Adrenal gland (tissue), 12 donors: Measurements from ENCODE around the gene HEXIM2. TPM values are rescaled to one million over a fixed set of nuclear protein-coding genes. Genes with fewer than 3 reads are reported as not detected.
A peak's percentile ranks its signal among the peaks of the same experiment; 100 is the strongest.

Source experiments
- DNase-seq, 7 donors: peaks; one replicate each; pipeline ENCODE4 v3.0.0-alpha.2; 2019 to 2020
- H3K27ac ChIP-seq, 5 donors: fragments of 200-600 bp; sonication (generic) in 4 of 5; 1 replicate in 3 of 5; 2 replicates in 2 of 5; pipeline versions ENCODE4 v1.5.1 to v1.8.0; 2016 to 2020; ENCODE audit warnings: mild to moderate bottlenecking in 1 of 5
- H3K27me3 ChIP-seq: fragments of 200-600 bp; 2 replicates; pipeline ENCODE4 v1.8.0; 2021
- H3K36me3 ChIP-seq, 2 donors: fragments of 200-600 bp; replicated peaks in 1 of 2; 1 replicate in 1 of 2; 2 replicates in 1 of 2; pipeline versions ENCODE4 v1.5.1 to v1.8.0; 2018 to 2022
- H3K4me1 ChIP-seq, 2 donors: fragments of 200-600 bp; replicated peaks in 1 of 2; 1 replicate in 1 of 2; 2 replicates in 1 of 2; pipeline versions ENCODE4 v1.5.1 to v1.8.0; 2018 to 2021
- H3K4me3 ChIP-seq, 4 donors: fragments of 200-600 bp; sonication (generic) in 3 of 4; one replicate each; pipeline ENCODE4 v1.5.1; 2016 to 2018
- H3K9me3 ChIP-seq, 3 donors: fragments of 200-600 bp; sonication (generic) in 1 of 3; replicated peaks in 1 of 3; 1 replicate in 2 of 3; 2 replicates in 1 of 3; pipeline versions ENCODE4 v1.5.1 to v1.8.0; 2016 to 2021
- POLR2A ChIP-seq, 2 donors: fragments of 450-650 bp; IDR thresholded peaks; one replicate each; pipeline ENCODE4 v1.6.1; 2017; ENCODE audit warnings: antibody characterized with exemption in 2 of 2, mild to moderate bottlenecking in 2 of 2, moderate library complexity in 1 of 2
- WGBS, 4 donors: extraction: QIAGEN DNeasy Blood & Tissue Kit in 2 of 4; methylation state at CpG; one replicate each; pipeline versions ENCODE4 v1.1.5 to v1.1.7; 2013 to 2017; 5-methylcytosine and 5-hydroxymethylcytosine counted together
- intact Hi-C, 2 donors: fragments of 100-400 bp; cut with DNase I; formaldehyde crosslinking; loops; one replicate each; pipeline versions ENCODE4 v1.14.1 to v1.15.0; 2022 to 2023
- polyA plus RNA-seq, 3 donors: library from polyadenylated mRNA; stranded (reverse); fragments of 200-250 nt in 2 of 3; fragments of 350-450 nt in 1 of 3; fragmentation: Illumina TruSeq in 1 of 3; extraction: RNeasy Lipid Tissue Mini Kit (QIAGEN cat#74804) in 1 of 3; gene quantifications; one replicate each; pipeline ENCODE4 v1.2.3, GENCODE V29; 2013 to 2014
- total RNA-seq, 9 donors: library from RNA; depleted of rRNA in 4 of 9; stranded (reverse); fragments of >200 nt in 4 of 9; fragments of 120-200 nt in 1 of 9; fragmentation: NEBNext Ultra II Directional in 1 of 9; extraction: Animal tissue kit (Norgen Biotek cat#: 25700) in 1 of 9; gene quantifications; one replicate each; pipeline versions ENCODE4 v1.1.0 to v1.2.4, GENCODE V29; 2013 to 2023
- TF ChIP-seq, protein P1 (sequence below), 6 experiments: fragments of 450-650 bp in 4 of 6; fragments of 200-600 bp in 2 of 6; sonication (generic) in 1 of 6; IDR thresholded peaks; 1 replicate in 5 of 6; 2 replicates in 1 of 6; pipeline versions ENCODE4 v1.5.1 to v1.8.0; 2016 to 2021; ENCODE audit warnings: antibody characterized with exemption in 6 of 6, mild to moderate bottlenecking in 2 of 6, moderate library complexity in 1 of 6
- donor health status: healthy with polysubstance abuse.
- donor health status: Bipolar disorder and iron deficiency.
- donor health status: DM: yes; HTN: yes; CAD: no.
- donor health status: DM: no; HTN: no; CAD: no.
- donor health status: DM: no; HTN: no; CAD: no.
- donor health status: DM: yes; HTN: yes; CAD: no.

HEXIM2 gene
- total and polyA plus RNA-seq, 12 donors: 4.5 to 28.1 (median 15.9) TPM

DNA sequence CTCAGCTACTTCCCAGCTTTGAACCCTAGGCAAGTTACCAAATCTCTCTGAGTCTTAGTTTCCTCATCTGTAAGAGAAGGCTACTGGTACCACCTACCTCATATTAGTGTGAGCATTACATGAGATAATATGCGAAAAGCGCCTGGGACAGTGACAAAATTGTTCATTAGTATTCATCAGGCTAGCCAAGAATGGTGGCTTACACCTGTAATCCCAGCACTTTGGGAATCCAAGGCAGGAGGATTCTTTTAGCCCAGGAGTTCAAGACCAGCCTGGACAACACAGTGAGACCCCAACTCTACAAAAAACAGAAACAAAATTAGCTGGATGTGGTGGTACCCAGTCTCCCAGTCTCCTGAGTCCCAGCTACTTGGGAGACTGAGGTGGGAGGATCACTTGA is 32.7 kb upstream of the HEXIM2 start:
- Histone ChIP-seq H3K27me3 (no peaks in the 10 kb centered on the region), H3K4me1 (peaks cover 47 to 54% of the 10 kb centered on the region in 2 donors), H3K27ac (peak overlapping the region; percentile 80 to 98 (median 87)), H3K36me3 (no peaks in the 10 kb centered on the region), H3K4me3 (no peak overlapping the region), H3K9me3 (no peaks in the 10 kb centered on the region)
- intact Hi-C loops: no loop called here
- no peak for DNase-seq
- TF ChIP-seq, protein P1, sequence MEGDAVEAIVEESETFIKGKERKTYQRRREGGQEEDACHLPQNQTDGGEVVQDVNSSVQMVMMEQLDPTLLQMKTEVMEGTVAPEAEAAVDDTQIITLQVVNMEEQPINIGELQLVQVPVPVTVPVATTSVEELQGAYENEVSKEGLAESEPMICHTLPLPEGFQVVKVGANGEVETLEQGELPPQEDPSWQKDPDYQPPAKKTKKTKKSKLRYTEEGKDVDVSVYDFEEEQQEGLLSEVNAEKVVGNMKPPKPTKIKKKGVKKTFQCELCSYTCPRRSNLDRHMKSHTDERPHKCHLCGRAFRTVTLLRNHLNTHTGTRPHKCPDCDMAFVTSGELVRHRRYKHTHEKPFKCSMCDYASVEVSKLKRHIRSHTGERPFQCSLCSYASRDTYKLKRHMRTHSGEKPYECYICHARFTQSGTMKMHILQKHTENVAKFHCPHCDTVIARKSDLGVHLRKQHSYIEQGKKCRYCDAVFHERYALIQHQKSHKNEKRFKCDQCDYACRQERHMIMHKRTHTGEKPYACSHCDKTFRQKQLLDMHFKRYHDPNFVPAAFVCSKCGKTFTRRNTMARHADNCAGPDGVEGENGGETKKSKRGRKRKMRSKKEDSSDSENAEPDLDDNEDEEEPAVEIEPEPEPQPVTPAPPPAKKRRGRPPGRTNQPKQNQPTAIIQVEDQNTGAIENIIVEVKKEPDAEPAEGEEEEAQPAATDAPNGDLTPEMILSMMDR (IDR thresholded peaks at IDR 0.05): no peak
- TF ChIP-seq POLR2A (IDR thresholded peaks at IDR 0.05): no peak
- 93 to 95% (median 95%) methylated on average over 2 of the region's 2 CpGs for WGBS, 4 donors

DNA sequence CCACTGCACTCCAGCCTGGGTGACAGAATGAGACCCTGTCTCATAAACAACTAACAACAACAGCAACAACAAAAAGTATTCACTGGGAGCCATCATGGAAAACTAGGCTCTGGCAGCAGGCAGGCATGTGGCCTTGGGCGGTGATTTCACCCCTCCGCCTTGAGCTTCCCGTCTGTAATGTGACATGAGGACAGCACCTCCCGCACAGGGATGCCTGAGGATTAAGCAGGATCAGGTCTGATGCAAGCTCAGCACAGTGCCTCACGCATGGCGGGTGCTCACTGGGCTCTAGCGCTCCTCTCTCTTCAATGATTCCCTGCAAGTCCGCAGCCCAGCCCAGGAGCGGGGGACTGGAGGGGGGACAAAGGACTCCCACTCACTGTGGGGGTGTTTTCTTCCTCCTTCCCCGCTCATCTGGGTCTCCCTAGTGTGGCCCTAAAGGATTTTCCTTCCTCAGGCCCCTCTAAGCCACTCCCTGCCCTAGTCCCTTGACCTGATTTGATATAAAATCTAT is 32.2 kb upstream of the HEXIM2 start:
- TF ChIP-seq, protein P1 (IDR thresholded peaks at IDR 0.05): no peak
- TF ChIP-seq POLR2A (IDR thresholded peaks at IDR 0.05): peak in 1 of 2 donors; percentile 82
- intact Hi-C loops: no loop called here
- no peaks in the 10 kb centered on the region for H3K36me3 ChIP-seq
- no peak overlapping the region for H3K4me3 ChIP-seq
- peak overlapping the region; percentile 80 to 98 (median 87) for H3K27ac ChIP-seq
- peaks cover 42 to 49% of the 10 kb centered on the region in 2 donors for H3K4me1 ChIP-seq
- H3K27me3 ChIP-seq: no peaks in the 10 kb centered on the region
- no peaks in the 10 kb centered on the region for H3K9me3 ChIP-seq
- WGBS, 4 donors: 40 to 89% (median 49%) methylated on average over 1 to 10 of the region's 10 CpGs
- DNase-seq: peak; percentile 71 to 95 (median 93)

DNA sequence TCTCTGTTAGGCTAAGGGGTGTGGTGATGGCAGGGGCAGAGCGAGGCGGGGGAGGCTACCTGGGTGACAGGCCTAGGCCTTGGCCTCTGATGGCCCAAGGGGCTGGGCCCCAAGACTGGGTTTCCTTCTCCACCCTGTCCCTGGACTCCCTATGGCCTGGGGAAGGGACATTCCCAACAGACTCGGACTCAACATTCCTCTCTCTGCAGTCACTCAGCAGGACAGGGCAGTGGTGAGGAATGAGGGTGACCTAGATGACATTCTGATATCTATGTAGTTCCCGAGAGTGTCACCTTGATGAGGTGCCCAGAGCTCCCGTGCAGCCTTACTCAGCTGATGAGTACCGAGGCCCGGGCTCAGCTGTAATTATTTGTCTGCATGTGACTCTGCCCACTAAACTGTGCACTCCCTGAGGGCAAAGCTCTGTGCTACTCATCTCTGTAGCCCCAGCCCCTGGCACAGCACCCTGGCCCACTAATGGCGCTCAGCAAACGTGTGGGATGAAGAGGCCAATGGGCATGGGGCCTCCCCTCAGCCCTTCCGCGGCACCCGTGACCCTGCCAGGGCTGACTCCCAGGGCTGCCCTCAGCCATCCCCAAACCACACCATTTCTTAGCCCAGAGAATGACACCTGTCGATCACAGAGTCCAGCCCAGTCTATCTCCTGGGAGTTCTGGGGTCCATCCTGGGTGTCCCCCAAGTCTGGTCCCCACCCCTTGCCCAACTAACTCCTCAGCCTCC is 31.6 kb upstream of the HEXIM2 start:
- peak; percentile 39 to 86 (median 79) for DNase-seq
- Histone ChIP-seq H3K27me3 (no peaks in the 10 kb centered on the region), H3K4me1 (peaks cover 40 to 45% of the 10 kb centered on the region in 2 donors), H3K9me3 (no peaks in the 10 kb centered on the region), H3K4me3 (no peak overlapping the region), H3K36me3 (no peaks in the 10 kb centered on the region), H3K27ac (peak overlapping the region; percentile 80 to 98 (median 87))
- TF ChIP-seq, protein P1 (IDR thresholded peaks at IDR 0.05): no peak
- TF ChIP-seq POLR2A (IDR thresholded peaks at IDR 0.05): no peak
- 41 to 55% (median 50%) methylated on average over 5 to 13 of the region's 13 CpGs for WGBS, 4 donors
- intact Hi-C loops: loop anchor here in 1 of 2 donors (10.0 kb wide), 1 partner anchor 355 kb away; no protein-coding TSS in a partner anchor

DNA sequence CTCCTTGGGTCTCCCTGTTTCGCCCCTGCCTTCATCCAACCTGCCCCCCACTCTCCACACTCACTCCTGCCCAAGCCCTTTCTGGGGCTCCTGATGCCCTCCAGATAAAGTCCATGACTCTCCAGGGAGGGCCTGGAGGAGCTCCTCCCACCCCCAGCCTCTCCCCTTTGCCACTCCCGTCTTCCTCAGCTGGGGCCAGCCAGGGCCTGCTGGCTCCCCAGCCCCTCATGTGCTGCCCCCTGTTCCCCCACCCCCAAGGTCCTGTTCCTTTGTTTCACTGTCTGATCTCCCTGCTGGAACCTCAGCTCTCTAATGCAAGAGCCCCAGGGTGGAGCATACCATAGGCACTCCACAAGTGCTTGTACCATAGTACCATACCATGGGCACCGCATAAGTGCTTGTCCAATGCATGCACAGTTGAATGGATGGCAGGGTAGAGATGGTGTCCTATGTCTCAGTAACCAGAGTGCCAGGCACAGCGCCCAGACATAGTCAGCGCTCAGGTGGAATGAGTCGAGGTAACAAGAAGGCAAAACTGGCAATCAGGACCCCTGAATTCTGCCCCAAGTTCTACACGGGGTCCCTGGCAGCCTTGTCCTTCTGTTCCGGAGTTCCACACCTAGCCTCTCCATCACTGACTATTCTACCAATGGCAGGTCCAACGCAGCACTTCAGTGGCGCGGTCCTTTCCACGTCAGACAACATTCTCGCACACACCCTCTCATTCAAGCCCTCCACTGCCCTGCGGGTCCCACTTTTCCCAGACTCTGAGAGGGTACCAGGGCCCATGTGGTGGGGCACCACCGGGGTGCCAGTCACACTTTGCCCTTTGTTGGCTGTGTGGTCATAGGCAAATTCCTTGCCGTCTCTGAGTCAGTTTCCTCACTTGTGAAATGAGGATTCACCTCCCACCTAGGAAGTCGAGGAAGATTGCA is 30.7 kb upstream of the HEXIM2 start:
- H3K36me3 ChIP-seq: no peaks in the 10 kb centered on the region
- H3K4me3 ChIP-seq: peak overlapping the region in 3 of 4 donors; percentile 63 to 93 (median 81)
- peaks cover 42 to 48% of the 10 kb centered on the region in 2 donors for H3K4me1 ChIP-seq
- no peak for DNase-seq
- H3K27me3 ChIP-seq: no peaks in the 10 kb centered on the region
- H3K9me3 ChIP-seq: no peaks in the 10 kb centered on the region
- WGBS, 4 donors: 76 to 83% (median 79%) methylated on average over 14 to 17 of the region's 17 CpGs
- intact Hi-C loops: loop anchor here in 1 of 2 donors (10.0 kb wide), 1 partner anchor 356 kb away; no protein-coding TSS in a partner anchor
- TF ChIP-seq, protein P1 (IDR thresholded peaks at IDR 0.05): no peak
- no peak for TF ChIP-seq POLR2A (IDR thresholded peaks at IDR 0.05)
- H3K27ac ChIP-seq: peak overlapping the region; percentile 80 to 98 (median 97)
